Liver (tissue), 9 donors: ENCODE data around the gene ELF4. TPM values are rescaled to one million over a fixed set of nuclear protein-coding genes. Genes with fewer than 3 reads are reported as not detected.
A peak's percentile ranks its signal among the peaks of the same experiment; 100 is the strongest.

Experiments
- DNase-seq: peaks from one replicate; pipeline ENCODE4 v3.0.0-alpha.2; 2017; ENCODE audit warnings: low spot score
- H3K27ac ChIP-seq, 2 donors: one replicate each; pipeline ENCODE4 v1.7.0; 2013; ENCODE audit warnings: inconsistent platforms in 2 of 2, low read length in 2 of 2, control low read depth in 1 of 2, low read depth in 1 of 2, mild to moderate bottlenecking in 1 of 2
- H3K27me3 ChIP-seq, 4 donors: one replicate each; pipeline versions ENCODE4 v1.6.1 to v1.7.0; 2013; ENCODE audit warnings: low read length in 3 of 4, inconsistent platforms in 1 of 4, mild to moderate bottlenecking in 1 of 4, moderate library complexity in 1 of 4; ENCODE audit not compliant: control insufficient read depth in 4 of 4, insufficient read depth in 4 of 4
- H3K36me3 ChIP-seq, 4 donors: one replicate each; pipeline versions ENCODE4 v1.6.1 to v1.7.0; 2013; ENCODE audit warnings: low read length in 3 of 4, mild to moderate bottlenecking in 3 of 4, low read depth in 1 of 4, moderate library complexity in 1 of 4; ENCODE audit not compliant: control insufficient read depth in 4 of 4, insufficient read depth in 3 of 4
- H3K4me1 ChIP-seq, 4 donors: one replicate each; pipeline versions ENCODE4 v1.6.1 to v1.7.0; 2013; ENCODE audit warnings: low read length in 3 of 4, mild to moderate bottlenecking in 3 of 4, moderate library complexity in 1 of 4; ENCODE audit not compliant: control insufficient read depth in 4 of 4, insufficient read depth in 4 of 4
- H3K4me3 ChIP-seq, 3 donors: one replicate each; pipeline versions ENCODE4 v1.6.1 to v1.7.0; 2013; ENCODE audit warnings: low read length in 3 of 3, control low read depth in 1 of 3, low read depth in 1 of 3, mild to moderate bottlenecking in 1 of 3
- H3K9ac ChIP-seq, 2 donors: one replicate each; pipeline ENCODE4 v1.7.0; 2013; ENCODE audit warnings: low read length in 2 of 2, mild to moderate bottlenecking in 2 of 2, moderate library complexity in 2 of 2, control low read depth in 1 of 2, low read depth in 1 of 2
- H3K9me3 ChIP-seq, 4 donors: one replicate each; pipeline versions ENCODE4 v1.6.1 to v1.7.0; 2013; ENCODE audit warnings: low read length in 3 of 4; ENCODE audit not compliant: control insufficient read depth in 4 of 4
- EGR1 ChIP-seq, 2 donors: IDR thresholded peaks; 2 replicates each; pipeline ENCODE4 v1.6.1; 2016 to 2018; ENCODE audit warnings: antibody characterized with exemption in 2 of 2, low read depth in 2 of 2
- FOXA1 ChIP-seq: IDR thresholded peaks from 2 replicates; pipeline ENCODE4 v1.6.1; 2016; ENCODE audit warnings: antibody characterized with exemption
- FOXA2 ChIP-seq: IDR thresholded peaks from 2 replicates; pipeline ENCODE4 v1.6.1; 2016; ENCODE audit warnings: antibody characterized with exemption
- GABPA ChIP-seq, 2 donors: IDR thresholded peaks in 1 of 2; conservative IDR thresholded peaks in 1 of 2; 2 replicates each; pipeline ENCODE4 v1.6.1; 2016; ENCODE audit warnings: antibody characterized with exemption in 2 of 2, mild to moderate bottlenecking in 1 of 2, moderate library complexity in 1 of 2
- HNF4A ChIP-seq, 2 donors: conservative IDR thresholded peaks; 2 replicates each; pipeline ENCODE4 v1.6.1; 2016; ENCODE audit warnings: antibody characterized with exemption in 2 of 2, mild to moderate bottlenecking in 2 of 2
- HNF4G ChIP-seq: IDR thresholded peaks from 2 replicates; pipeline ENCODE4 v1.6.1; 2016; ENCODE audit warnings: antibody characterized with exemption
- JUND ChIP-seq, 2 donors: IDR thresholded peaks; 2 replicates each; pipeline ENCODE4 v1.6.1; 2016; ENCODE audit warnings: antibody characterized with exemption in 2 of 2
- MAX ChIP-seq: IDR thresholded peaks from 2 replicates; pipeline ENCODE4 v1.6.1; 2016; ENCODE audit warnings: antibody characterized with exemption
- NR2F2 ChIP-seq: IDR thresholded peaks from 2 replicates; pipeline ENCODE4 v1.6.1; 2016; ENCODE audit warnings: antibody characterized with exemption
- RAD21 ChIP-seq, 2 donors: IDR thresholded peaks; 2 replicates each; pipeline ENCODE4 v1.6.1; 2016; ENCODE audit warnings: antibody characterized with exemption in 2 of 2, mild to moderate bottlenecking in 2 of 2
- REST ChIP-seq: IDR thresholded peaks from 2 replicates; pipeline ENCODE4 v1.6.1; 2016; ENCODE audit warnings: antibody characterized with exemption, mild to moderate bottlenecking
- RXRA ChIP-seq, 2 donors: IDR thresholded peaks; 2 replicates each; pipeline ENCODE4 v1.6.1; 2017 to 2018; ENCODE audit warnings: antibody characterized with exemption in 2 of 2, mild to moderate bottlenecking in 1 of 2
- SP1 ChIP-seq: IDR thresholded peaks from 2 replicates; pipeline ENCODE4 v1.6.1; 2018; ENCODE audit warnings: antibody characterized with exemption, mild to moderate bottlenecking
- TAF1 ChIP-seq: conservative IDR thresholded peaks from 2 replicates; pipeline ENCODE4 v1.6.1; 2016; ENCODE audit warnings: antibody characterized with exemption, mild to moderate bottlenecking
- YY1 ChIP-seq: IDR thresholded peaks from 2 replicates; pipeline ENCODE4 v1.6.1; 2016; ENCODE audit warnings: antibody characterized with exemption, mild to moderate bottlenecking
- ZBTB33 ChIP-seq: IDR thresholded peaks from 2 replicates; pipeline ENCODE4 v1.6.1; 2016; ENCODE audit warnings: antibody characterized with exemption
- WGBS: extraction: QIAGEN DNeasy Blood & Tissue Kit; methylation state at CpG from one replicate; pipeline ENCODE4 v1.1.7; 2013; 5-methylcytosine and 5-hydroxymethylcytosine counted together
- polyA plus RNA-seq, 2 donors: library from polyadenylated mRNA; stranded (reverse) in 1 of 2; unstranded in 1 of 2; fragments of 200-250 nt in 1 of 2; fragments of >200 nt in 1 of 2; fragmentation: Nextera tagmentation in 1 of 2; extraction: Ambion mirVana in 1 of 2; gene quantifications; one replicate each; pipeline versions ENCODE4 v1.2.1 to v1.2.3, GENCODE V29; 2013 to 2015
- total RNA-seq, 2 donors: library from RNA; depleted of rRNA; stranded (reverse); fragments of >200 nt; gene quantifications; one replicate each; pipeline ENCODE4 v1.2.3, GENCODE V29; 2014
- TF ChIP-seq, protein P1 (sequence below): IDR thresholded peaks from 2 replicates; pipeline ENCODE4 v1.6.1; 2016; ENCODE audit warnings: antibody characterized with exemption
- TF ChIP-seq, protein P2 (sequence below): fragments of 150-350 bp; IDR thresholded peaks from 2 replicates; pipeline ENCODE4 v1.5.1; 2017; ENCODE audit warnings: improper control_type of control experiment, low read depth, low read length; ENCODE audit not compliant: missing input control
- donor health status: healthy.
- donor health status: healthy.
- donor health status: healthy.
- donor health status: healthy.
- donor health status: healthy.

The ELF4 gene
- total and polyA plus RNA-seq, 4 donors = 0.35 to 4.7 (median 1.5) TPM

DNA sequence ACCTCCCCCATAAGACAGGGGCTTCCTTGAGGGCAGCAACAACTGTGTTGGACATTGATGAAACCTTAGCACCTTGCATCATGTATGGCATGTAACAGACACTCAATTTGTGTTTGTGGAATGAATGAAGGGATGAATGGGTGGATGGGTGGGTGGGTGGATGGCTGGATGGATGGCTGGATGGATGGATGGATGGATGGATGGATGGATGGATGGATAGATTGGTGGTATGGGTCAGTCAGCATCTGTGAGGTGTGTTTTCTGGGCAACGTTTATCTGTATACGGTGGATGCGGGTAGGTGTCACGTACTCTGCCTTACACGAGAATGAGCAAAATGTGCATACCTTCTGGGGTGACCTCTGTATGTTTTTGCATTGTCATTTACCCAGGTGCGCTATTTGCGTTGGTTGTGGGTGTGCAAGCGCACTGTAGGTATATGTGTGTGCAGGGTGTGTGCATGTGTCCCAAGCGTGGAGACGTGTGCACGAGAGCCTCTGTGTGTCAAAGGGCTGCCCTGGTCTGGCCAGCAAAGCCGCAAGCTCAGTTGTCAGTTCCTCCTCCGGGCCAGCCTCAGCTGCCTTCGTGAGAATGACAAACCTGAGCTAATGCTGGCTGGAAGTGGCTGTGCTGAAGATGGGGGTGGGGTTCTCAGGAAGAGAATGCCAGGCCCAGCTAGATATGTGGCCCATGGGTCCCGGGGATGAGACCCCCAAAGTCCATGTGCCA, 26.5 kb downstream of the ELF4 start:
- H3K27ac ChIP-seq = peak overlapping the region in 1 of 2 donors; percentile 18
- DNase-seq = no peak
- WGBS = 77% methylated on average over 15 of the region's 15 CpGs
- H3K9me3 ChIP-seq = no peaks in the 10 kb centered on the region
- peaks cover 0 to 5% (median 0%) of the 10 kb centered on the region in 4 donors for H3K27me3 ChIP-seq
- H3K4me1 ChIP-seq = peaks cover 0 to 6% (median 0%) of the 10 kb centered on the region in 4 donors
- no peaks in the 10 kb centered on the region for H3K36me3 ChIP-seq
- no peak overlapping the region for H3K9ac ChIP-seq
- TF ChIP-seq RXRA (IDR thresholded peaks at IDR 0.05) (no peak), YY1 (no peak), ZBTB33 (no peak), TAF1 (no peak), GABPA (IDR thresholded peaks at IDR 0.05 in 1 of 2, conservative IDR thresholded peaks at IDR 0.05 in 1 of 2) (no peak)
- TF ChIP-seq, protein P1, sequence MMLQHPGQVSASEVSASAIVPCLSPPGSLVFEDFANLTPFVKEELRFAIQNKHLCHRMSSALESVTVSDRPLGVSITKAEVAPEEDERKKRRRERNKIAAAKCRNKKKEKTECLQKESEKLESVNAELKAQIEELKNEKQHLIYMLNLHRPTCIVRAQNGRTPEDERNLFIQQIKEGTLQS = no peak
- H3K4me3 ChIP-seq = no peak overlapping the region

DNA sequence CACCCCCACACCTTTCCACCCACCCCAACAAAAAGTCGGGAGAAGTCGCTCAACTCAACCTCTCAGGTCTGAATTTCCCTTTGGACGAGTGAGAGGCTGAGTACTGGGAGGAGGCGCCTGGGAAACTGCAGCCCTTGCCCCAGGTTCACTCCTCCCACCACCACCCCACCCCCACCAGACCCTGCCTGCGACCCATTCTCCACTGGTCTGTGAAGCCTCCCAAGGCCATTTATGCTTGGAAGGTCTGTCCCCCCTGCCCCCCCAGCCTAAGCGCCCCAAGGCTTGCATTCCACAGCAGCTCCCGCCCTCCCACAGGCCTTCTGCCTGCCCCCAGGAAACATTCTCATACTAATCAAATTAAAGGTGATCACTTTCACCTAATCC, 27.2 kb downstream of the ELF4 start:
- Histone ChIP-seq H3K36me3 (no peaks in the 10 kb centered on the region), H3K4me1 (peaks cover 0 to 6% (median 0%) of the 10 kb centered on the region in 4 donors), H3K4me3 (no peak overlapping the region), H3K27ac (no peak overlapping the region), H3K27me3 (peaks cover 0 to 5% (median 0%) of the 10 kb centered on the region in 4 donors), H3K9ac (no peak overlapping the region), H3K9me3 (no peaks in the 10 kb centered on the region)
- TF ChIP-seq TAF1 (no peak), JUND (IDR thresholded peaks at IDR 0.05) (no peak), SP1 (no peak), FOXA2 (no peak), NR2F2 (no peak), GABPA (IDR thresholded peaks at IDR 0.05 in 1 of 2, conservative IDR thresholded peaks at IDR 0.05 in 1 of 2) (no peak), MAX (no peak), EGR1 (IDR thresholded peaks at IDR 0.05; ENCODE audit: low read depth in 2 of 2) (no peak), HNF4G (no peak), RAD21 (IDR thresholded peaks at IDR 0.05) (no peak), REST (no peak), RXRA (IDR thresholded peaks at IDR 0.05) (no peak), ZBTB33 (no peak), YY1 (no peak), HNF4A (conservative IDR thresholded peaks at IDR 0.05) (no peak), FOXA1 (no peak)
- TF ChIP-seq, protein P1 = no peak
- TF ChIP-seq, protein P2, sequence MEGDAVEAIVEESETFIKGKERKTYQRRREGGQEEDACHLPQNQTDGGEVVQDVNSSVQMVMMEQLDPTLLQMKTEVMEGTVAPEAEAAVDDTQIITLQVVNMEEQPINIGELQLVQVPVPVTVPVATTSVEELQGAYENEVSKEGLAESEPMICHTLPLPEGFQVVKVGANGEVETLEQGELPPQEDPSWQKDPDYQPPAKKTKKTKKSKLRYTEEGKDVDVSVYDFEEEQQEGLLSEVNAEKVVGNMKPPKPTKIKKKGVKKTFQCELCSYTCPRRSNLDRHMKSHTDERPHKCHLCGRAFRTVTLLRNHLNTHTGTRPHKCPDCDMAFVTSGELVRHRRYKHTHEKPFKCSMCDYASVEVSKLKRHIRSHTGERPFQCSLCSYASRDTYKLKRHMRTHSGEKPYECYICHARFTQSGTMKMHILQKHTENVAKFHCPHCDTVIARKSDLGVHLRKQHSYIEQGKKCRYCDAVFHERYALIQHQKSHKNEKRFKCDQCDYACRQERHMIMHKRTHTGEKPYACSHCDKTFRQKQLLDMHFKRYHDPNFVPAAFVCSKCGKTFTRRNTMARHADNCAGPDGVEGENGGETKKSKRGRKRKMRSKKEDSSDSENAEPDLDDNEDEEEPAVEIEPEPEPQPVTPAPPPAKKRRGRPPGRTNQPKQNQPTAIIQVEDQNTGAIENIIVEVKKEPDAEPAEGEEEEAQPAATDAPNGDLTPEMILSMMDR = no peak
- no peak for DNase-seq
- WGBS = 48% methylated on average over 7 of the region's 7 CpGs
